Measurements from ENCODE around the gene OR2AP1.

DNA sequence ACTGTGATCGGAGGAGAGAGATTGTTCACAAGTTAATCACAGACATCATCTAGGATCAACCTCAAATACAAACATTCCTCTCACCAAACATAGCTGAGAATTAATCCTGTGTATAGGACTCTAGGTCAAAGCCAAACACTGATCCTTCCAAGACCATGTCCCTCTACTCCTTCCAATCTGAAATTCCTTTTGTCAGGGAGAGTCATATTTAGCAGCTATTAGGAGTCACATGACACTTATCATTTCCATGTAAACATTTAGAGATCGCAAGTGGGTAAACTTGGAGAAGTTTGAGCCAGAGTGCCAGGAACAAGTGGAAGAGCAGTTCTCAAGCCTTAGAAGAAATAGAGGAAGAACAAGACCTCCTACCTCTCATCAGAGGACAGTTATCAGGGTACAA, 13.5 kb downstream of the OR2AP1 start:
- TF ChIP-seq, protein P1, sequence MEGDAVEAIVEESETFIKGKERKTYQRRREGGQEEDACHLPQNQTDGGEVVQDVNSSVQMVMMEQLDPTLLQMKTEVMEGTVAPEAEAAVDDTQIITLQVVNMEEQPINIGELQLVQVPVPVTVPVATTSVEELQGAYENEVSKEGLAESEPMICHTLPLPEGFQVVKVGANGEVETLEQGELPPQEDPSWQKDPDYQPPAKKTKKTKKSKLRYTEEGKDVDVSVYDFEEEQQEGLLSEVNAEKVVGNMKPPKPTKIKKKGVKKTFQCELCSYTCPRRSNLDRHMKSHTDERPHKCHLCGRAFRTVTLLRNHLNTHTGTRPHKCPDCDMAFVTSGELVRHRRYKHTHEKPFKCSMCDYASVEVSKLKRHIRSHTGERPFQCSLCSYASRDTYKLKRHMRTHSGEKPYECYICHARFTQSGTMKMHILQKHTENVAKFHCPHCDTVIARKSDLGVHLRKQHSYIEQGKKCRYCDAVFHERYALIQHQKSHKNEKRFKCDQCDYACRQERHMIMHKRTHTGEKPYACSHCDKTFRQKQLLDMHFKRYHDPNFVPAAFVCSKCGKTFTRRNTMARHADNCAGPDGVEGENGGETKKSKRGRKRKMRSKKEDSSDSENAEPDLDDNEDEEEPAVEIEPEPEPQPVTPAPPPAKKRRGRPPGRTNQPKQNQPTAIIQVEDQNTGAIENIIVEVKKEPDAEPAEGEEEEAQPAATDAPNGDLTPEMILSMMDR (conservative IDR thresholded peaks at IDR 0.05; ENCODE audit: low read depth, low read length) = no peak
- no peak for TF ChIP-seq EZH2 (IDR thresholded peaks at IDR 0.05; ENCODE audit: borderline replicate concordance, low read depth, low read length, poor library complexity, severe bottlenecking)
